Umbilical cord (tissue), 2 donors: ENCODE measurements around the gene MAP3K4. TPM values are rescaled to one million over a fixed set of nuclear protein-coding genes. Genes with fewer than 3 reads are reported as not detected.

ENCODE experiments used
- DNase-seq: peaks from one replicate; pipeline ENCODE4 v3.0.0-alpha.2; 2015; ENCODE audit warnings: low spot score
- total RNA-seq: library from RNA; depleted of rRNA; stranded (reverse); fragments of >200 nt; gene quantifications from one replicate; pipeline ENCODE4 v1.2.3, GENCODE V29; 2014; ENCODE audit warnings: low replicate concordance; ENCODE audit not compliant: insufficient read depth

The MAP3K4 gene
- total RNA-seq, 1 donor from 2014 or later: 22.6 TPM

GRCh38 chr6:161079566-161080262, 88.1 kb downstream of the MAP3K4 start:
- DNase-seq: no peak

GRCh38 chr6:161080263-161080970, 88.8 kb downstream of the MAP3K4 start:
- no peak for DNase-seq

DNA sequence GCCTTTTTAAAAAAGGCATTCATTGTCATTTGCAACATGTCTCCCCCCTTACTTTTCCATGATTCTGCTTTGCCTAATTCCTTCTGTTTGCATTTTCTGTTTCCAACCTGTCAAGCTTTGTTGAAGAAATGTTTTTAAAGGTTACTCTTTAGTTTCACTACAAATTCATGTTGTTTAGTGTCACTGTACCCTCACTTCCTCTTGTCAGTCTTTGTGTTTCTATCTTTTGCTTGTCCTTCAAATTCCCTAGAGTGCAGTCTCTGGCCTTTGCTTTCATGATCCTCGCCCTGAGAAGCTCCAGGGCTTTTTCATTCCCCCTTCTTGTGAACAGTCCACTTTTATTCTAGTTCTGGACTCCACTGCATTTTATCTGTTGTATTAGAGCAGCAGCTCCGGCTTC, 90.6 kb downstream of the MAP3K4 start:
- no peak for DNase-seq

- no peak for DNase-seq
Measured at GRCh38 chr6:161085246-161085645, 93.7 kb downstream of the MAP3K4 start.

- no peak for DNase-seq
Measured at GRCh38 chr6:161088676-161089328, 97.2 kb downstream of the MAP3K4 start.

DNA sequence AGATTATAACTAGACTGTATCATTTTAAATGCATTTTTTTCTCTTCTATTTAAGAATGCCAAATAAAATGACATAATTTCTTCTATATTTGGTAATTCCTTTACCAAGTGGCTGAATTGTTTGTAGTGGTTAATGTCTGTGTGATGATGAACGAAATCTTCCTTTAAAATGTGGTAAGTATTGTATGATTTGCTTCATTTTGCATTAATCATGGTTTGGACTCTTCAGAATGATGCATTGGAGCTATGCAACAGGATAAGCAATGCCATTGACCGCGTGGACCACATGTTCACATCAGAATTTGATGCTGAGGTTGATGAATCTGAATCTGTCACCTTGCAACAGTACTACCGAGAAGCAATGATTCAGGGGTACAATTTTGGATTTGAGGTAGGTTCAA, 99.6 kb downstream of the MAP3K4 start:
- DNase-seq: no peak

GRCh38 chr6:161091972-161092701, 100.6 kb downstream of the MAP3K4 start:
- DNase-seq: no peak

- DNase-seq: no peak
Measured at GRCh38 chr6:161094955-161095354, 103.4 kb downstream of the MAP3K4 start.

- DNase-seq: no peak
Measured at GRCh38 chr6:161095916-161096315, 104.3 kb downstream of the MAP3K4 start.

DNA sequence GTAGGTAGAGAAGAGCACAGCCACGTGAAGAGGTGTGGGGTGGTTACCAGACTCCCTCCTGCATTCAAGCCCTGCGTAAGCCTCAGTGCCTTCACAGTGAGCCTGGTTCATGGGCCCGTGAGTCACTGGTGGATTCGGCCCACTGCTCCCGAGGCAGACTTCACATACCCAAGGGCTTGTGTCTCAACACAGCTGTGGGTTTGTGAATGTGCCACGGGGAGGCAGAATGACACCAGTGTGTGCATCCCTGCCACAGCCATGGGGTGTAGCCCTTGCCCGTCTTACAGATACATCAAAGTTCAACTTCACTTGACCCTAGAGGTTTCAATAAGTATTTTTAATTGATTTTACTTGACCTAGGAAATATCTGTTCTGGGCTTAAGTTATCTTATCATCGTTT, 108.5 kb downstream of the MAP3K4 start:
- no peak for DNase-seq

DNA sequence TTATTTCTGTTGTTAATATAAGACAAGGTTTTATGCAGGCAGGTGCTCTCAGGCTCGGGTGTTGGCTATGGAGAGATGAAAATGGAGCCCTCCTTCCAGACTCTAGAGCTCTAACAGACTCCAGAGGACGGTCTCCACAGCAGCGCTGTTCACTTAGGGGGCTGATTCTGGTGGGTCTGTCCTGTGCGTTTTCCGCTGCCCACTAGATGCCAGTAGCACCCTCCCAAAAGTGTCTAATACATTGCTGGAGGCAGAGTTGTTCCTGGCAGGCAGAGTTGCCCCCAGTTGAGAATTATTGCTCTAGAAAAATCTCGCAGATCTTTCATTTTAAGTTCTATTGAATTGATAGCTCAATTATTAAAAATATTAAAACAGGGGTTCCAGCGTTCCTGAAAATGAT, 109.9 kb downstream of the MAP3K4 start:
- peak; percentile 10 for DNase-seq

GRCh38 chr6:161103475-161103874, 111.9 kb downstream of the MAP3K4 start:
- no peak for DNase-seq

GRCh38 chr6:161104966-161105365, 113.4 kb downstream of the MAP3K4 start:
- no peak for DNase-seq

DNA sequence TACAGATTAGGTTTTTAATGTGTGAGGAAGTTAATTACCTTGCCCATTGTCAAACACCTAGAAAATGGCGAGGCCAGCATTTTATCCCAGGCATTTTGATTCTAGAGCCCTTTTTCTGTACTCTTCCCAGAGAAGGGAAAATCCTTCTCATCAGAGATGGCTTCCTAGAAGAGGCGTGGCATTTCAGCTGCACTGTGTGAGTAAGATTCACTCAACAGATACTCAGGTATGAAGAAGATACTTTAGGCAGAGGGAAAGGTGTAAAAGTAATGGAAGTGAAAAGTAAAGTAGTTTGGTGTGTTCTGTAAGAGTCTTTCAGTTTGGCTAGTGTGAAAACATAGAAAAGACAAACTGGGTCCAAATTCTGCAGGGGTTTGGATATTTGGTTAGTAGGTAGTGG, 113.8 kb downstream of the MAP3K4 start:
- no peak for DNase-seq

DNA sequence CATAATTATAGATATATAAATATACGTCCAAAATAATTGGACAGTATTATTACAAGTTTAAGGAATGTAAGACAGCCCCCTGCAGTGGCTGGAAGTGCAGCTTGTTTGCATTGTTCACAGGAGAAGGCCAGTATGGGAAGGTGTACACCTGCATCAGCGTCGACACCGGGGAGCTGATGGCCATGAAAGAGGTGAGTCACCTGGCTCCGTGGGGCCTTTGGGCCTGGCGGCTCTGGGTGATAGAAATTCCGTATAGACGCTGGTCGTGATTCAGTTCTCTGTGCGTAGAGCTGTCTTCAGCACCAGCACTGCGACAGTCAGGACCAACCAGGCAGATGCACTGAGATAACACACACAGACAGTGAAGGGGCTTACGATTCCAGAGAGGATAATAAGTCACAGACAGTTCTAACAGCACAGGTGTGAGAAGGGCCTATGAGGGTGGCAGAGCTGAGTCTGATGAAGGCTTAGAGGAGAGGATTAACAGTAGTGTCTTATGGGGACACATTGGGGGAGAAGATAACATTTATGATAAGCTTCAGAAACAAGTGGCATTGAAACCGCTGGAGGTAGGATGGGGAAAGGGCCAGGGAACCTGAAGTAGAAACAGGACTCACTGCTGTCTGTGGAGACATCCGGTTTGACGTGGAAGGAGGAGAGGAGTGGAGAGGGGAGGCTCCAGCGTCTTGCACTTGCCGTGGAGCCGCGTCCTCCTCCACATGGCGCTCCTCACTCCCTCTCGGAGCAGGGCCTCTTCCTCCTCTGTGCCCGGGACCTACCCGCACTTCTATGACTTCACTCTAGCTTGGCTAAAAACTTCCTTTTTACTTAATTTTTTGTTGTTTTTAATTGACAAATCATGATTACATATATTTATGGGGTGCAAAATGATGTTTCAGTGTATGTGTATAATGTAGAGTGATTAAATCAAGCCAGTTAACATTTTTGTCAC, 116.5 kb downstream of the MAP3K4 start:
- no peak for DNase-seq

- DNase-seq: no peak
Measured at GRCh38 chr6:161108916-161109315, 117.3 kb downstream of the MAP3K4 start.

DNA sequence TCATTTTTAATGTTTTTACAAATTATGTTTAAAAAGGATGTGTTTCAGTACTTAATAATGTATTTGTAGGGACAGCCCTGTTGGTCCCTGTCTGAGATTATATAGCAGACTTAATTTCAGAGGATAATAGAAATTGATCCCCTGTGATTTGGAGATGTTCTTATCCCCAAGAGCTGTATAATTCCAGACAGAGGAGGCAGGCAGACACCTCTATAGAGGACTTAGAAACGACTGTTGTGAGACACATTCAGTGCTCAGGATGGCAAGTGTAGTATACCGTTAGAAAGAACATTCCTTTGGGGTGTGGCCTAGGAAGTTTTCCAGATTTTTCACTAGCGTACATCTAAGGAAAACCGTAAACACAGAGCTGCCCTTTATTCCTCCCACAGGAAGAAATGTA, 117.8 kb downstream of the MAP3K4 start:
- DNase-seq: no peak

GRCh38 chr6:161110028-161110779, 118.6 kb downstream of the MAP3K4 start:
- no peak for DNase-seq

DNA sequence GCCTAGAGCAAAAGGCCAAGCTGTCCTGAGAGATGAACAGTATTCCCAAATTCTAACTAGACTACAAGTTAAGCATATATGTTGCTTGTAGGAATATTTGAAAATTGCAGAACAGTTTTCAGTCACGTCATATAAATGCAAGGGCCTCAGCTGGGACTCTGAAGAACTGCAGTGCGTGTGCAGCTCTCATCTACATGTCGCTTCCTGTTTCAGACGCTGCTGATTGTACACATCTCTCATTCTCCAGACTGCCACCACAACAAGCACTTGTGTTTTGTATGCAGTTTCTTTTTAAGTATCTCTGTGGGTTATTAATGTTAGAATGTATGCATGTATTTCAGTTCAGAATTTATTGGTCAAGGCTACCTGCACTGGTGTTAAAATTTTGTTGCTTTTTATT, 119.7 kb downstream of the MAP3K4 start:
- no peak for DNase-seq

- DNase-seq: no peak
Measured at GRCh38 chr6:161115468-161115867, 123.9 kb downstream of the MAP3K4 start.
